GM19467 (cell line): Measurements from ENCODE around the gene NUFIP2.
A peak's percentile ranks its signal among the peaks of the same experiment; 100 is the strongest.
"Not testable (repeated sequence)": the region's sequence is repeated elsewhere in the genome, so short reads cannot be mapped to it uniquely, and the experiment has no call there.

Experiments
- ATAC-seq: cut with Tn5 transposase; IDR thresholded peaks from one replicate; pipeline ENCODE4 v1.9.1; 2021; ENCODE audit warnings: mild to moderate bottlenecking, moderate library complexity; ENCODE audit not compliant: unreplicated experiment

NUFIP2 gene, protein sequence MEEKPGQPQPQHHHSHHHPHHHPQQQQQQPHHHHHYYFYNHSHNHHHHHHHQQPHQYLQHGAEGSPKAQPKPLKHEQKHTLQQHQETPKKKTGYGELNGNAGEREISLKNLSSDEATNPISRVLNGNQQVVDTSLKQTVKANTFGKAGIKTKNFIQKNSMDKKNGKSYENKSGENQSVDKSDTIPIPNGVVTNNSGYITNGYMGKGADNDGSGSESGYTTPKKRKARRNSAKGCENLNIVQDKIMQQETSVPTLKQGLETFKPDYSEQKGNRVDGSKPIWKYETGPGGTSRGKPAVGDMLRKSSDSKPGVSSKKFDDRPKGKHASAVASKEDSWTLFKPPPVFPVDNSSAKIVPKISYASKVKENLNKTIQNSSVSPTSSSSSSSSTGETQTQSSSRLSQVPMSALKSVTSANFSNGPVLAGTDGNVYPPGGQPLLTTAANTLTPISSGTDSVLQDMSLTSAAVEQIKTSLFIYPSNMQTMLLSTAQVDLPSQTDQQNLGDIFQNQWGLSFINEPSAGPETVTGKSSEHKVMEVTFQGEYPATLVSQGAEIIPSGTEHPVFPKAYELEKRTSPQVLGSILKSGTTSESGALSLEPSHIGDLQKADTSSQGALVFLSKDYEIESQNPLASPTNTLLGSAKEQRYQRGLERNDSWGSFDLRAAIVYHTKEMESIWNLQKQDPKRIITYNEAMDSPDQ

DNA sequence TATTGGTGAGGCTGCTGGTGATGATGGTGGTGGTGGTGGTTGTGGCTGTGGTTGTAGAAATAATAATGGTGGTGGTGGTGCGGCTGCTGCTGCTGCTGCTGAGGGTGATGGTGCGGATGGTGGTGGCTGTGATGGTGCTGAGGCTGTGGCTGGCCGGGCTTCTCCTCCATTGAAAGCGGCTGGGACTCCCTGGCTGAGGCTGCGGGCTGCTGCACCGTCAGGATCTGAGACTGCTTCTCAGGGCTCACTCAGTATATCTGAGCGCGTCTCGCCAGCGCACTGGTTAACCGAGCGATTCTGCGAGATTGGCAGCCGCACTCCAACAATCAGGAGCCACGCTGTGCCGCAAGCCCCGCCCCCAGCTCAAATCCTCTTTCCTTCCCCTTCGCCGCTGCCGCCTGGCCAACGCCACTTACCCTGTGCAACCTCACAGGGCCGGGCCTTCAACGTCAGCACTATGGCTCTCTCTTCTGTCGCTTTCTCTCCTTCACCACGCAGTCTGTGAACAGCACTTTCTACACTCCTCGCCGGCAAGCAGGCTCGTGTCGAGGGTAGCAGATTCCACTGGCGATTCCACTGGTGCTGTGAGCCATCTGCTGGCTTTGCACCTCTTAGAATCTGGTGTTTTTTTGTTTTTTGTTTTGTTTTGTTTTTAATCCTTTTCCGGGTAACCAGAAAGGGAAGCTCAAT lies at the start of gene NUFIP2:
Gene NUFIP2 (minus strand): TSS at position 259 of the 690 bp plus-strand sequence. CDS start 89 bp downstream, at position 170.
- ATAC-seq: peak; percentile 77

GRCh38 chr17:29342158-29342765 lies 48.3 kb upstream of the NUFIP2 start:
- ATAC-seq: no peak

DNA sequence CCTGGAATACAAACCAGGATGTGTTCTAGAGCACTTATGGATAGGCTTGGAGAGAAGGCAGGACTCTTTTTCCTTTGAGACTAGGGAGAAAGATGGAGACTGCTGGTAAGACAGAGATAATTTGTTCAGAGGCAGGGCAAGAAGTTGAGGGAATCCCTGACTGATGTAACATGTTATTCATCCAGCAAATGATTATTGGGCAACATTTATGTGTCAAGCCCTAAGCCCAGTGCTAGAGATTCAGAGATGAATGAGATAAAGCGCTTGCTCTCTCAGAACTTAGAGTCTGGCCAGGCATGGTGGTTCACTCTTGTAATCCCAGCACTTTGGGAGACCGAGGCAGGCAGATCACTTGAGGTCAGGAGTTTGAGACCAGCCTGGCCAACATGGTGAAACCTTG lies 47.8 kb upstream of the NUFIP2 start:
- ATAC-seq: no peak

- not testable (repeated sequence) for ATAC-seq
Observed at GRCh38 chr17:29339016-29339415, 45.1 kb upstream of the NUFIP2 start.

DNA sequence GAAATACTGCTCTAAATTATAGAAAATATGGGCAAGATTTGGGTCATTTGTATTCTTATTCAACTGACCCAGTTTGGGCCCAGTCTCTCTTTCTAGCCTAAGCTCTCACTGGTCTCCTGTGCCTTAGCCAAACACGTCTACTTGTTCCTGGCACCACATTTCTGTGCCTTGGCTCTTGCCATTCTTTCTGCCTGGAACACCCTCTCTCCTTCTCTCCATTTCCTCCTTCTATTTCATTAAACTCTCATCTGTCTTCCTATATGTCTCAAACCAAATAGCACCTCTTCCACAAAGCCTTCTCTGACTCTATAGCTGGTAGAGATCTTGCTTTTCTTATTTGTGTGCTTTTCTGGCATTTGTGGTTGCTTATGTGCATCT lies 37.7 kb upstream of the NUFIP2 start:
- ATAC-seq: no peak

- no peak for ATAC-seq
Observed at GRCh38 chr17:29331075-29331707, 37.2 kb upstream of the NUFIP2 start.

- no peak for ATAC-seq
Observed at GRCh38 chr17:29327412-29327811, 33.5 kb upstream of the NUFIP2 start.

GRCh38 chr17:29326023-29326813 lies 32.3 kb upstream of the NUFIP2 start:
- no peak for ATAC-seq

DNA sequence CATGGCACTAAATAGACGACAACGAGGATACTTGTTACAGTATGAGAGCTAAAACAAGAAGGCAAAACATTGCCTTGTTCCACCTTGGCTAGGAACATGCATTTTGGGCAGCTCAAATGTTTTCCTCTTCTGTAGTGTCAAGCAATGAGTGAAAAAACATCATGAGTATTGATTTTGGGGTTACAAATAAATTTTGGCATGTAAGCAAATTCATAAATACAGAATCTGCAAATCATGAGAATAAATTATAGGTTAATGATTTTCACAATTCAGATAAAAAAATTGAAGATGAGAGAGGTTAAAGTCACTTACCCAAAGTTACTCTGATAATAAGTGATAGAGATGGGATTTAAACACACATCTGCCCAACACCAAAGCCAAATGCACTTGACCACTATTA lies 28.4 kb upstream of the NUFIP2 start:
- no peak for ATAC-seq

DNA sequence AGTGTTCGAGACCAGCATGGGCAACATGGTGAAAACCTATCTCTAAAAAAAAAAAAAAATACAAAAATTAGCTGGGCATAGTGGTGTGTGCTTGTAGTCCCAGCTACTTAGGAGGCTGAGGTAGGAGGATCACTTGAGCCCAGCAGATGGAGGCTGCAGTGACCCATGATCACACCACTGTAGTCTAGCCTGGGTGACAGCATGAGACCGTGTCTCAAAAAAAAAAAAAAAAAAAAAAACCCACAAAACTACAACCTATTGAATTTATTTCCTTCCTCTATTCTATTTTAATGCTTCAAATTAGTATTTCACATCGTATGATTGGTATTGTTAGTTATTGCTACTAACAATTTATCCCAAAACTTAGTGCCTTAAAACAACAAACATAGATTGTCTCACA lies 9.4 kb upstream of the NUFIP2 start:
- ATAC-seq: no peak

- ATAC-seq: no peak
Observed at GRCh38 chr17:29299031-29299430, 5.1 kb upstream of the NUFIP2 start.

GRCh38 chr17:29295420-29295819 lies 1.5 kb upstream of the NUFIP2 start:
- no peak for ATAC-seq

DNA sequence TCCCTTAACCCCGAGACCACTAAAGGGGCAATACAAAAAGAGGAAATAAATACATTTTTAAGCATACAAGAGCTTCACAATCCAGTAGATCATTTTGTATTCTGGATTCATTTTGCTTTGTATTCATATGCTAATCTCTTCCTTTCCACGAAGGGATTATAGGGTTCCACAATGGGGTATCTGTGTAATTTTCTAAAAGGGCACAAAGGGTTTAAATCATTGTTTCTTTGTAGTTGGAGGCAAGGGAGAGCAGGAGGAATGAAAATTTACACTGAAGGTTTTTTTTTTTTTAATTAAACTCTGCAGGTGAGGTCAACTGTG lies 592 bp upstream of the NUFIP2 start:
- ATAC-seq: no peak

DNA sequence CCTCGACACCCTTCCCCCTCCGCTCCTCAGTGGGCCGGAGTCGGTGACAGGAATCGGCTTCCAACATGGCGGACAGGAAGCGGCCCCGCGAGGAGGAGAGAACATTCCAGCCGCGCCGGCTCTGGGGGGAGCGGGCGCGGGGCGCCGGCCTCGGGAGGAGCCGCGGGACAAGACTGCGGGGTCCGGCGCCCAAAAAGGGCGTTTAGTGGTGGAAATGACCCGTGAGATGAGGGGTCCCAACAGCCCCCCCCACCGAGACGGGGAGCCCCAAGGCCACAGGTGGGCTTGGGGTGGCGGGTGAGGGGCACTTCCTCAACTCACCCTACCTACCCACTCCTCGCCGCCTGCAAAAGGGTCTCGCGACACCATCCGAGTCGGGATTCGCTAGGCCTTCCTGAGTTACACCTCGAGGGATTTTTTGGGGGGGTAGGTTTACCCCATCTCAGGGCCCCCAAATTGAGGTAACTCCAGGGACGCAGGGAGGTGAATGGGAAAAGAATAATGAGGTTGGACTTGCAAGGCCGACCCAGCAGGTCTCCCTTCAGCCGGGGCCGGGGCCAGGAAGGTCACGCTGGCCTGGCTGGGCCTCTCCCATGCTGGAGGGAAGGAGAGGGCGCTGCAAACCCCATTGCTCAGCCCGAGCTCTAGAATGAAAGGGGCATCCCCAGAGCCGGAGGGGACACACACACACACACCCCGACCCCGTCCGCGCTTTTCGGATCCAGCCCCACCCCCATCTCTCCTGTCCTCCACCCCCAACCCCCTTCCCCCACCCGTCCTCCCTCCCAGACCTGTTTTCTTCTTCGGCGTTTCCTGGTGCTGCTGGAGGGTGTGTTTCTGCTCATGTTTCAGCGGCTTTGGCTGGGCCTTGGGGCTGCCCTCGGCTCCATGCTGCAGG lies 707 bp downstream of the NUFIP2 start:
- peak; percentile 23 for ATAC-seq

DNA sequence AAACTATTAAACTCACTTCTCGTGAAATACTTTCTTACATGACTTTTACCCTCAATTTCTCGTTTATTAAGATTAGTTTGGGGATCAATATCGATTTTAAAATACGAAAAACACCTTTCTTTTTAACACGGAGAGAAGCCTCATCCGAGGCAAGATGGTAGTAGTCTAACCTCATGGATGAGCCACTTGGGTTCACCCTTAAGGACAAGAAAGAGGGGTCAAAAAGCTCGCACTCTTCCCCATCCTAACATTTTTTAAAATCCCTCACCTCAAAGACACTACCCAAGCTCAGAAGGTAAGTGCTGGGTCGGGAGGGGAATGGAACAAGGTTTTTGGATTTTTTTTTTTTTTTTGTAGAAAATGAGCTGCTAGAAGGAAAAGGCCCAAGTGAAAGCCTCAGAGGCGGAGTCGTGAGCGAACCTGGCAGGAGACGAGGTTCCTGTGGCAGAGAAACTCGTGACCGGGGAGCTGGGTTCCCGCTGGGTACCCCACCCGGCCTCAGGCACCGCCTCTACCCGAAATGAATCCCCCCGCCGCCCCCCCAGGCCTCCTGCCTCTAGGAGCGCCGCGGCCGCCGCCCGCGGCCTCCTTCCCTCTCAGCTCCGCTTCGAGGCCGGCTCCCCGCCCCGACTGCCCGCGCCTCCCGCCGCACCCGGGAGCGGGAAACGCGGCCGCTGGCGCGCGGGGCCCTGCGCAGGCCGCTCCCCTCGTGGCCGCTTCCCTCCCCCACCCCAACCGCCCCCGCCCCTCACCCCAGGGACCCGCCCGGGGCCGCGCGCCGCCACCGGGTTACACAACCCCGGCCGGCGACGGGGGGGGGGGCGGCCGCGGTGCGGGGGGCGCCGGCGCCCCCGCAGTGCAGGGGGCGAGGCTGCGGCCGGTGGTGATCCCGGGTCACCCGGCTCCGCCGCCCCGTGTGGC lies 1.6 kb downstream of the NUFIP2 start:
- ATAC-seq: peak; percentile 4

DNA sequence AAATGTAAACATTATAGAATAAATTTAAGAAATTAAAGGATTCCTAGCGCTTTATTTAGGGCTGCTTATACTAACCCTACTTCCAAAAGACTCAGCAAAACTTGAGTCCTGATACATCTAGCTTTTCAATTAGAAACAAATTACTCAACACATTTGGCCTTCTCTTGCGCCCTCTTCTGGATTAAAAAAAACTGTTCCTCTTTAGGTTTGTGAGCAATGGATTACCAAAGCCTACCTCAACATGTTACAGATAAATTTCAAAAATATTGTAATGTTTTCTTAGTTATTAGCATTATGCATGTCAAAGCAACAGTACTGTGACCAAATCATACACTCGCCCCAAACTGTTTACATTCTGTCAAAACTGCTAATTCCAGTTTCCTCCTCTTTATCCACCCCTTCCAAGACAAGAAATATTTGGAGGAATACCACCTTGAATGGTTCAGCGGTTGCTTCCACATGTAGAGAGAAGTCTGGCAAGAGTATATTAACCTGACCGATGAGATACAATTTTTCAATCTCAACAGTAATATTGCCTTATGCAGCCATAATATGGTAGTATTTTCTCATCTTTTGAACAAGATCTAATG lies 2.7 kb downstream of the NUFIP2 start:
- ATAC-seq: no peak

DNA sequence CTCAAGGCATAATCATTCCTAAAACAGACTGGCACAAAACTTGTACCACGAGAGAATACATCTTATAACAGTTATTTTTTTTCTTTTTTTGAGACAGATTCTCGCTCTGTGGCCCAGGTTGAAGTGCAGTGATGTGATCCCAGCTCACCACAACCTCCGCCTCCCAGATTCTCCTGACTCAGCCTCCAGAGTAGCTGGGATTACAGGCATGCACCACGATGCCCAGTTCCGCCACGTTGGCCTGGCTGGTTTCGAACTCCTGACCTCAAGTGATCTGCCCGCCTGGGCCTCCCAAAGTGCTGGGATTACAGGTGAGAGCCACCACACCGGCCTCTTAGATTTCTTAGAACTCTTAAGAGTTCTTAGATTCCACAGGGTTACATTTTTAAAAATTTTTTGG lies 4.1 kb downstream of the NUFIP2 start:
- no peak for ATAC-seq

- no peak for ATAC-seq
Observed at GRCh38 chr17:29283961-29284360, 10.0 kb downstream of the NUFIP2 start.
